GM18498 (cell line): ENCODE data around the gene LTBP1.

Experiments used
- ATAC-seq: cut with Tn5 transposase; IDR thresholded peaks from one replicate; pipeline ENCODE4 v1.9.1; 2021; ENCODE audit warnings: mild to moderate bottlenecking, moderate library complexity; ENCODE audit not compliant: unreplicated experiment

LTBP1 gene

DNA sequence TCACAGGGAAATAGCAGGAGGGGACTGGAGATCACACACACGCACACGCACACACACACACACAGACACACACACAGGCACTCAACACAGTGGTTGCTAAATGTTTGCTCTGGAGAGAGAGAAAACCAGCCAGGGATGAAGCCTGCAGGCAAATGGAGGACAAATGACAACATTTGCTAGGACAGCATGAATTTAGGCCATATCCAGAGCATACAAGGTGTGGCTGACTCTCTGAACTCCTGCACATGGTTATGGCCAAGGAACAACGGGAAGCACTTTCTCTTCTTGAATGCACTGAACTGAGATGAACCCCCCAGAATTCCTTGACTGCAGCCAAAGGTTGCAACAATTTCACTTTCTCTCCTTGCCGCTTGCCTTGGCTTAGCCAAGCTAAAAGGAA lies 299.7 kb downstream of the LTBP1 start:
- no peak for ATAC-seq

DNA sequence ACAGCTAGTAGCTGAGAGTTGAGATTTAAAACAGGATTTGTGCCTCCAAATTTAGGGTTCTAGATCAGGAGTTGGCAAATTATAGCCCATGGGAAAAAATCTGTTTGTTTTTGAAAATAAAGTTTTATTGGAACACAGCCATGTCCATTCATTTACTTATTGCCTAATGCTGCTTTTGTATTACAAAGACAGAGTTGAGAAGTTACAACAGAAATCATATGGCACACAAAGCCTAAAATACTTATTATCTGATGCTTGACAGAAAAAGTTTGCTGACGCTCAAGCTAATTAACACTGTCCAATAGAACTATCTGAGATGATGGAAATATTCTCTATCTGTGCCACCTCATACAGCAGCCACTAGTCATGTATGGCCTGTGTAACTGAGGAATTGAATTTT lies 300.6 kb downstream of the LTBP1 start:
- ATAC-seq = no peak

DNA sequence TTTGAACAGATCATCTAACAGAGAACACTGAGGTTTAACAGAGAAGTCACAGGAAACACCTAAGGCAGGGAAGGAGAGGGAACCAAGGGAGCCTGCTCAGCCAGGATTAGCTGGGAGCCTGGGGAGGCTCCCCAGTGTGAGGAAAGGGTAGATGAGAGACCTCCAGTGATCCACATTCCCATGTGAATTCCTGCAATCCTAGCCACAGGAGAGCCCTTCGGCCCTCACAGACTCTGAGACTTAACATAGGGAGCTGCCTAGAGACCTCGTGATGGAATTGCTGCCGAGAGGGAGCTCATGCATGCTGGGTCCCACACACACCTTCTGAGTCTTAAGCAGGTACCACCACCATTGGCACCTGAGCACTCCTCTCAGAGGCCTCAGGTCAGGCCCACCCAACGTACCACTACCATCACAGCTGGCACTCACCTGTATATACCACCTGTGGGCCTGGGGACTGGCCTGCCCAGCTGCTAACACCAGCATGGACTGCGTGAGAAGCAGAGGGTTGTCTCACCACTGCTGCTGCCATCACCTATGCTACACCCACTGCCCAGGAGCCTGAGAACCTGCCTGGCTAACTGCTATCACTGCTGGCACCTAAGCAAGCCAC lies 303.8 kb downstream of the LTBP1 start:
- ATAC-seq = no peak

DNA sequence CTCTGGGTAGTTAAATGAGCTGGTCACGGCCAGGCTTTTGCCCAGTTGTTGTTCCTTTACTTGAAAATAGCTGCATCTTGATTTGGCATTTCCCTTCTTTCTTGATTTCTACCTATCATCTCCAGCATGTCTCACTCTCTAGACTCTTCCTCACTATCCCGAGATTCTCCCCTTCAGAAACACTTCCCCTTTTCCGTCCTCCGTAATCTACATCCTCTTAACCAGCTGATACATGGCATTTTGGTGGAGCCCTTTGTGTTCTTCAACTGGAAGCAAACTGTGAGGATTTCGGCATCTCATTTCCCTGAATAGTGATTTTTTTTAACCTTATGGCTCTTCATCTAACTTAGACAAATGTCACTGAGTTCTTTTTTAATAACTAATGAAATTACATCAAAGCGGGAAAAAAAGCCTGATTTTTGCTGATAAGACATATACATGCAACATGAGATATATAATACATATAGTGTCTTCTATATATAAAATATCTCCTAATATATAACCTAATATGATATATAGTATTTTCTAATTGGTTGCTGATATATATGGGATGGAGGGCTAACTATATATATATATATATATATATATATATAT lies 309.5 kb downstream of the LTBP1 start:
- no peak for ATAC-seq

DNA sequence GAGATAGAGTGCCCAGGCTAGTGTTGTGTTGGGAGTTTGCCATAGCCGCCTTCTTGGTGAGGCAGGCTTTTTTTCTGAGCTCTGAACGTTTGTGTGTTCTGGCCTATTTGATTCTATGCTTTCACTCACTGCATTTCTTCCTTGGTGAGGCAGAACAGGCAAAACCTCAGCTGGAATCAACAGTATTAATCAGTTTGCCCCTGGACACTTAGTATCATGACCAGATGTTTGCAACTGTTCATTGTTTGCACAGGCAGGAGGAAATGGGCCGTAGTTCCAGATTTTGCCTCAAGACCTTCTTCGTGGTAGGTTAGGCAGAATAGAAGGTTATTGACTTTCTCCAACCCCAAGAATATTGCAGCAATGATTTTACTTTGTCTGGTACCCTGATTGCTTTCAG lies 311.6 kb downstream of the LTBP1 start:
- no peak for ATAC-seq

DNA sequence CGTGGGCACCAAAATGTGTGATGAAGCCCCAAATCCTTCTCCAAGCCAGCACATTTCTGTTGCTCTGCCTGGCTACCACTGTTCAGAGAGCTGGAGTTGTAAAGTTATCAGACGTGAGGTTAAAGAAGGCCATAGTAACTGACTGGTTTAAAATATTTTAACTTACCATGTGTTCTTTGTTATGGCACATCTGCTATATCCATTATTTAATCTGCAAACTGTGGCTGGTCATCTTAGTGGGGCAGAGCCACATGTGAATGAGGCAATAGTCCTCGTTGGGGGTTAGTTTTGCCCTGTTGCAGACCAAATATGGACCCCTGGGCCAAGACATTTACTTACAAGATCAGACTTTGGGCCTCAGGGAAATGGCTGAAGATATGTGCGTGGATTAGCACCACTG lies 315.3 kb downstream of the LTBP1 start:
- ATAC-seq = no peak

DNA sequence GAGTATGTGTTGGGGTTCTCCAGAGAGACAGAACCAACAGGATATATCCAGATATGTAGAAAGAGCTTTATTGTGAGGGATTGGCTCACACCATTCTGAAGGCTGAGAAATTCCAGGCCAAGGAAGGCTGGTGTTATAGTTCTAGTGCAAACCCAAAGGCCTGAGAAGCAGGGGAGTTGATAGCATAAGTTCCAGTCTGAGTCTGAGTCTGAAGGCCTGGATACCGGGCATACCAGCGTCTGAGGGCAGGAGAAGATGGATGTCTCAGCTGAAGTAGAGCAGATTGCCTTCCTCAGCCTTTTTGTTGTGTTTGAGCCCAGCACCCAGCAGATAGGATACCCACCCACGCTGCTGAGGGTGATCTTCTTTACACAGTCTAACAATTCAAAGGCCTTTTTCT lies 318.0 kb downstream of the LTBP1 start:
- no peak for ATAC-seq

DNA sequence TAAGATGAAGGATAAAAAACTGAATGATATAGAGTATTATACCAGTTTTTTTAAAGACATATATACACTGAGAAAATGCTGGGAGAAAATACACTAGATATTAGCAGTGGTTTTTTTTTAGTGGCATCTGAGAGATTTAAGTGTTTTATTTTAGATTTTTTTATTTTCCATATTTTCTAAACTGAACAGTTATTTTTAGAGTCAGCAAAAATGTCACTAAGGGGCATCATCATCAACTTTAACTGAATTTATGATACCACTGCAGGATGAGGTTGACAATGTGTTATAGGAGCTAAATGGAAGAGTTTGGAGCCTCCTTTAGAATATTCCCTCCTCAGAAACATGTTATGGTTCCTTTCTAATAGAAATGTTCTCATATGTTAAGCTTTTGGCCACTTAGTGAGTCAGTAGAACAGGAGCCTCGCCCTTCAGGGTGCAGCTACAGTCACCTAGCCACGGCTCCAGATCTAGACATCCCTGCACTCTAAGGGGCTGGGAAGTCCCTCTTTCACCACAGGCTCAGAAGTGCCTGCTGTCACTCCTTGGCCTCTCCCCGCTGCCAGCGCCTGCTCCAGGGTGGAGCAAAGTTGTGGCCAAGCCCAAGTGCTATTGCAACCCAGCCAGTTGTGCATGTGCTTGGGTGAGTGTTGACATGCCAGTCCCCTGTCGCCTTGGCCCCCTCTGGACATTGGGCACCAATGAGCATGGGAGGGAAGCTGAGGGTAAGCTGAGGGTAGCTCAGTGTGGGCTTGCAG lies 319.0 kb downstream of the LTBP1 start:
- ATAC-seq = no peak

DNA sequence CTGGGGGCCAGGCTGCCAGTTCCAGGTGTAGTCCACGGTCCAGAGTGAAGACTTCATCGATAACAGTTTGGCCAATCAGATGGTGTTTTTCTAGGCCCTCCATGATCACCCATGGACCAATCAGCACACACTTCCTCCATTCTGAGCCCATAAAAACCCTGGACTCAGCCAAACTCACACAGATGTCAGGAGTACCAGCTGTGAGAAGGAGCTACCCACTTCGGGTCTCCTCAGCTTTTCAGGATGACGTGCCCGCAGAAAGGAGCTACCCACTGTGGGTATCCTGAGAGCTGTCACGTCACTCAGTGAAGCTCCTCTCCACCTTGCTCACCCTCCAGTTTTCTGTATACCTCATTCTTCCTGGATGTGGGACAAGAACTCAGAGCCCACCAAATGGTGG lies 319.7 kb downstream of the LTBP1 start:
- ATAC-seq = no peak

DNA sequence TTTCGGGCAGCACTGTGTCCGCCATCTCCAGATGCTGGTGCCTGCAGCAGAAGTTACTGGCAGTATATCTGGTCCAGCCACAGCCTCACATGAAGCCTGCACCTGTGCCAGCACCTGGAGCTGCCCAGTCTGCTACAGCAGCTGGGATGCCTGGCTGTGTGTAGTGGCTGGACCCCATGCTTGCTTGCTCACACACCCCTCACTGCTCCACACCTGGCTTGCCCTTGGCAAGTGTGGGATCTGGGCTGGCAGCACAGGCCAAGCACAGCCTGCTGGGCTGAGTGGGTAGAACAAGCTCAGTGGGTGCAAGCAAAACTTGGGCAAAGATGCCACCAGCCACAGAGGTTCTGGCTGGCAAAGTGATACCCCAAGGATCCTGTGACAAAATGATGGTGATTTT lies 320.3 kb downstream of the LTBP1 start:
- ATAC-seq = no peak

DNA sequence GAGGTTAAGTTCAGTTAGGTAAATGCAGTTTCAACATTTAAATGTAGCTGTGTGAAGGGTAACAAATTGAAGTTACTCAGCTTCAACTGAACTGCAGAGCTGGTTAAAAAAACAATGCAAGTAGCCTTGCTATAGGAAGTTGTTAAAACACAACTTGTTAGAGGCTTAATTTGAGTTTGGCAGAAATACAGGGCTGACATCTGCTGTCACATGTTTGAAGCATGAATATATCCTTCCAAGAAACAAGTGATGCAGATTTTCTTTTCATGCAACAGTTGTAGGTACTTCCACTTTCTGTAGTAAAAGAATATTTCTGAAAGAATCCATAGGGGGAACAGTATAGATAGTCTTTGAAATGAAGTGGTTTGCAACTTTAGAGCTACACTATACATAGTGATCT lies 321.0 kb downstream of the LTBP1 start:
- no peak for ATAC-seq

DNA sequence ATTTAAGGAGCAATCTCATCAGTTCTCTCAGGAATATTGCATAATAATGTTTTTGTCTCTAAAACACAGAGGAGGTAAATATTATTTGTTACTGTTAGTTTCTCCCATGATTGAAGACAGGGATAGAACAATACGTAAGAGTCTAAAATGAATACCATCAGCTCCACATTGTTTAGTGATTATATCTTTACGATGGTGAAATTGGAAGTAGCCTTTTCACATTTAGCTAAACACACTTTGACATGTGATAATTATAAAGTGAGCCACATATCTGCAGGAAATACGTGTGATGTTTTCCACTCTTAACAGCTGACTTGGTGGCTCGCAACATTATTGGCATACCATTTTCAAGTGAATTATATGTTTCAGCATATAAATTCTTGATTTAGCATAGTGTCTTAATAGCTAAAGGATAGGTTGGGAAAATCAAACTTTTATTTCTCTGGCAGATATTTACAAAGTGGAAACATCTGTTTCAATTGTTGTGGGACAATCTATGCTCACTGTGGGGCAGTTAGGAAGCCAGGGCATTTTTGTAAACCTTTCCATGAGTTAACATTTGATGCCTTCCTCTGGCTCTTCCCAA lies 321.6 kb downstream of the LTBP1 start:
- no peak for ATAC-seq

DNA sequence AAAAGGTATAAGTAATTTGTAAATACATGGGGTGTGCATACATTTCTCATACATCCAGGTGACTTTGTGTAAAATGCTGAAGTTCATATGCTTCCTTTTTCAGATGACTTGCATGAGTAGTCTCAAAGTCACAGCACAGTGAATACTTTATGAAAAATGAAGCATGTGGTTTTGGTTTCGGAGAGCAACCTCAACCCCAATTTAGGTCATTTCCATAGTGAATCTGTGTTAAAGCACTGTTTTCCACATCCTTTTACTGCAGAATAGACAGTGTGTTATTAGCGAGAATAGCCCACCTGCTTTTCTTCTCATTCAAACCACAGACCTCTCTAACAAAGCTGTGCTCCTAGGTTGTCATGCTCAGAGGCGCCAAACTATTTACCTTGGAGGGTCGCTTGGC lies 325.2 kb downstream of the LTBP1 start:
- peak; percentile 92 for ATAC-seq

DNA sequence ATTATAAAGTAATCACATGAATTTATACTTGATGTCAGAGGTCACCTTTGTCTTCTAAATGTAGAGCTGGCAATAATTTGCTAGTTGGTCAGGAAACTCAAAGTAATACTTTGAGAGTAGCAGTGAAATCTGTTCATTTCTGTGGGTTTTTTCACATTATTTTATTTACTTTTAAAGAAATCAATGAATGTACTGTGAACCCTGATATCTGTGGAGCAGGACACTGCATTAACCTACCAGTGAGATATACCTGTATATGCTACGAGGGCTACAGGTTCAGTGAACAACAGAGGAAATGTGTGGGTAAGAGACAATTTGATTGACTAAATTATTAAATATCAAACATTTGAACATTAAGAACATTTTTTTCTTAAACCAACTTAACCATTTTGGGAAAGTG lies 326.7 kb downstream of the LTBP1 start:
- ATAC-seq = no peak

DNA sequence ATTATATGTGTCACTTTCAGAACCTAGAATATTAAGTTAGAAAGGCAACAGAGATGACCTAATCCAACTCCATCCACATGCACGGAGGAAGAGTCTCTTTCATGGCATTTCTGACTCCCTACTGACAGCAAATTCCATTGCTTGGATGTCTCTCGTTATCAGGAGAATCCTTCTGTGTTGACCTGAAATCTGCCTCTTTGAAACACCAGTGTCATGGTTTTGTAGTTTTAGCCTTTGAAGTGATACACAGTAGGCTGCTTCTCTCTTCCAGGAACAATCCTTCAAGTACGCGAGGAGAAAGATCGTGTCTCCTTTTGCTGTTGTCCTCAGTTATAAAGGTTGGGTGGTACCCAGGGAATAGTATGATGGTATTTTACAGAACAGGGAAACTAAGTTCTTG lies 327.8 kb downstream of the LTBP1 start:
- ATAC-seq = no peak

DNA sequence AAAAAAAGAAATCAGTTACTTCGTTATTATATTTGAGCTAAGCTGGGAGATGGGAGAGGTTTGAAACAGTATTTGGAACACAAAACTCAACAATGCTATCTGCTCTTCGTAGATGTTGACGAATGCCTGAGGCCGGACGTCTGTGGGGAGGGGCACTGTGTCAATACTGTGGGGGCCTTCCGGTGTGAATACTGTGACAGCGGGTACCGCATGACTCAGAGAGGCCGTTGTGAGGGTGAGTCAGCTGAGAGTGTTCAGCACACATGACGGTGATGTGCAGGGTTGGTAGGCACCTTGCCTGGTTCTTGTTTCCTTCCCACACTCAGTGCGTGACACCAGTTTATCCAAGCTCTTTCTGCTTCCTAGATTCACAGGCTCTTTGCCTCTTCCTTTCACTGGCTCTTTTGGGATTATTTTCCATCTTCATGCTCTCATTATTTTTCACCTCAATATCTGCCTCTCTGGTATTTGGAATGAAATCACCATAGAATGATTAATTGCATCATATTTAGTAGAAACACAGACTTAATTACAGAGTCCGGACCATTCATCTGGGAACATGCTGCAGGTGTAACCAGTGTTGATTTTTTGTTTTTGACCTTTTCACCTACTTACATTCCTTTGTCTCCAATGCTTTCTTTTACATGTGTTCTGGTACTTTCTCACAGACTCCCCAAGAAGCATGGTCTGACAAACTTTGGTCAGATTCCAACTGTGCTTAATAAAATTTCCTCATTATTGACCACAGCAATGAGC lies 329.1 kb downstream of the LTBP1 start:
- ATAC-seq = no peak

DNA sequence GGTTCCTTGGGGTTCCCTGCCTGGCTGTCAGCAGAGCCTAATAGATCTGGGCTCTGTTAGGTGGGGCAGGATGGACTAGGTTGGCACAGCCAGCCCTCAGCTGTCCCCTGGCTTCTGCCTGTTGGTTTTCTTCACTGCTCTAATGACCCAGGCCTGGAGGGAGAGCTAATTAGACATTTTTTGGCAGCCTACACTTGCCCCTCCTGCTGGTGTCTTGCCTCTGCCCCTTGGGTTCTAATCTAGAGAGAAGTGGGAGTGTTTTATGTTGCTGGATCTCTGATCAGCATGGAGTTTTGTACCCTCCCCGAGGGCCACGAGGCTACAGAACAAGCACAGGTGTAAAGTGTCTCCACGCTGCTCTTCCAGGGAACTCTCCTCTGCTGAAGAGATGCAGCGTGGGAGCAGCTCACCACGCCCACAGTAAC lies 330.3 kb downstream of the LTBP1 start:
- ATAC-seq = no peak

DNA sequence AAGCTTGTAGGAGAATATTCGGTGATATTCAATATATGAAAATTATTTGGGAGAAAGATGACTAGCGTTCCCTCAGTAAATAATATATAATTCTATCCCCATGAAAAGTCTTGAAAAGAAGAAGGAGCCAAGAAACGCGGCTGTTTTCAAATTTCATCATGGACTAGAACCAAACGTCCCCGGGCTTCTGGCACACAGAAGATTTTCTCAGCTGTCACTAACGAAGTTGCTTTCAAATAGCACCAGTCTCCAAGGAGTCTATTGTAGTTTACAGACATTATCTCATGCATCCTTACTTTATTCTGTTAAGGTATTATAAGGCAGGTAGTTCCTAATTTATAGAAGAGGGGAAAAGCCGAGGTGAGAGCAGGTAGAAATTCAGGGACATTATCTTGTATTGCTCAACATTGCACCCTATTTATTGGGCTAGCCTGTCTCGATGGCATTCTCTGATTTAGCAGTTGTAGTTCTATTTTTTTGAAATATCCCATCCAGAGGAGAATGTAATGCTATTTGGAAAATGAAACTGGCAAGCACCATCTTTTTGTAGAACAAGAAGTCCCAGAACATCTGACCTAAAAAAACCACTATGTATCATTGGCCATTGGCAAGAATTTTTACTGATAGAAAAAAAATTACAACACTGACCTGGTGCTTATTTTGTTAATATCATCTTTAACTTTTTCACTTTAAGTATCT lies 331.6 kb downstream of the LTBP1 start:
- ATAC-seq = no peak

DNA sequence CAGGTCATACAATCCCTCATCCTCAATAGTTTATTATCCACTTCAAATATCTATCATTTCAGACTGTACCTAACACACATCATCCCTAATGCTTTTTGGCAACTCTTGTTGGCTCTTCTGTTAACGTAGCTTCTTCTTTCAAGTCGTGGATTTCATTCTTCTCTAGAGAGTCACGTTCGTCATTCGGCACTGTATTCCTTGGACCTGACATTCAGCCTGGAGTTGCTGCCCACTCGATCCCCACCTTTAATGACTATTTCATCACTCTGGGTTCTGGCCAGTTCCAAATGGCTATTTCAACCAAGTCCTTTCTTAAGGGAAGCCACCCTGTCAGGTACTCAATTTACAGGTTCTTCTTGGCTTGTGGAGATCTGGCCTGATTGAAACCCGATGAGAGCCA lies 337.5 kb downstream of the LTBP1 start:
- no peak for ATAC-seq

DNA sequence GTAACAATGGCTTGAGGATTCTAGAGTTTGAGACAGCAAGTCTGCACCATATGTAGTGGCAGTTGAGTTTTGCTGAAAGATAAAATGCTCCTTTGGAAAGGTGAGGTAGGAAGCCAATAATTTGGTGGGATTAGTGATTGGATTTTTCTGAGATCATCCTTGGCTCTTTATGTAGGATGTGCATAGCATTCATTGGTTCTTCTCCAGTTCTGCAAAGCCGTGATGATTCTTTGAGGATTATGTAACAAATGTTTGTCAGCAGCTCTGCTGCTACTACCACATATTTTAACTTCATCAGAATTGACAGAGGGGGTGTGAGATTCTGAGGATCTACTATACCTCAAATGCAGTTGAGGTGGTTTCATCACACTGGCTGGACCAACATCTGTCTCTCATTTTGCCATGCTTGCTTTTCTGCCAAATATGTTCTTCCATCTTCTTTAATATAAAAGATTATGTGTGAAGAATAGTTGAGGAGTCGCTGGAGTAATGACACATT lies 340.8 kb downstream of the LTBP1 start:
- ATAC-seq = no peak

DNA sequence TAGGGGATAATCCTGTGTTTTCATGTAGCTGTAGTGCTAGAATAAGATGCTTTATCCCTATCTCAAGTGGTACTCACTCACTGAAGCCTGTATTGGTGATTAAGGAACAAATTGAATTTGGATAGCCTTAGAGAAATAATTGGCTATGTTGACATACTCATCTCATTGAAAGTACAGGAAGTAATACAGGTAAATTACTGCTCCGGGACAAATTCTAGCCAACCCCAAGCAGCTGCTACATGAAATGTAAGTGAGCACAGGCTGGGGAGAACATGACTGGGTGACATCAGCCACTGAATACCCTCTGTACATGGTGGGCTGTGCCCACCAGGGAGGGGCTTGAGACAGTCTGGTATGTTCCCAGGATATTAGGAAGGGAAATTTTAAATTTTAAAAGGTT lies 341.3 kb downstream of the LTBP1 start:
- no peak for ATAC-seq
